ENCODE data around the gene FGB. TPM values are rescaled to one million over a fixed set of nuclear protein-coding genes. Genes with fewer than 3 reads are reported as not detected.

Gene FGB
- total RNA-seq, 4 donors from 2014 or later, result not detected

GRCh38 chr4:154573190-154573870 lies 10.5 kb downstream of the FGB start:
- in situ Hi-C loops (cut with MboI; ENCODE audit: low pct_ligation_motif_present in 1 of 4, low pct_unique_long_range_greater_than_20kb in 1 of 4, low sequenced_read_pairs in 3 of 4), result loop anchor here in 2 of 4 donors (25.0 kb wide), 1 partner anchor 789 kb away; no protein-coding TSS in a partner anchor
- Histone ChIP-seq H3K4me3 (no peak overlapping the region), H3K9me3 (no peaks in the 10 kb centered on the region), H3K27ac (no peak overlapping the region), H3K4me1 (no peaks in the 10 kb centered on the region), H3K36me3 (no peaks in the 10 kb centered on the region), H3K27me3 (no peaks in the 10 kb centered on the region)
- WGBS, 2 donors (ENCODE audit: low coverage in 1 of 2), result 79 to 86% methylated on average over 3 to 5 of the region's 5 CpGs
- intact Hi-C loops (cut with DNase I; ENCODE audit: low total_unique reads), result no loop called here
- DNase-seq, result no peak
- TF ChIP-seq CTCF (IDR thresholded peaks at IDR 0.05) (no peak), POLR2AphosphoS5 (IDR thresholded peaks at IDR 0.05) (no peak), EP300 (IDR thresholded peaks at IDR 0.05; ENCODE audit: low read depth) (no peak), POLR2A (IDR thresholded peaks at IDR 0.05) (no peak)

DNA sequence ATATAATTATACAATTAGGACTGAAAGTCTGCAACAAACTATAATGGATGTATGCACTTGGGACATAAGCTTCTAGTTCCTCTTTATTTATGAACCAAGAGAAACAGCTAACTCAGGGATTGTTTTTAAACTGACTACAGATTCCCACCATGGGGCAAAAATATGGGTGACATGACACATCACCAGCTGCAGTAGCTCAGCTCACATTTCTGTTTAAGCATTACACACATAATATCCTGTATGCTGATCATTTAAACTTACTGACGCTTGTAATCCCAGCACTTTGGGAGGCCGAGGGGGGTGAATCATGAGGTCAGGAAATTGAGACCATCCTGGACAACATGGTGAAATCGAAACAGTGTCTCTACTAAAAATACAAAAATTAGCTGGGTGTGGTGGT lies 11.5 kb downstream of the FGB start:
- H3K27ac ChIP-seq, result no peak overlapping the region
- no peaks in the 10 kb centered on the region for H3K4me1 ChIP-seq
- DNase-seq, result no peak
- no peaks in the 10 kb centered on the region for H3K9me3 ChIP-seq
- TF ChIP-seq POLR2AphosphoS5 (IDR thresholded peaks at IDR 0.05) (no peak), EP300 (IDR thresholded peaks at IDR 0.05; ENCODE audit: low read depth) (no peak), POLR2A (IDR thresholded peaks at IDR 0.05) (no peak)
- 75 to 81% methylated on average over 1 to 3 of the region's 3 CpGs for WGBS, 2 donors (ENCODE audit: low coverage in 1 of 2)
- H3K27me3 ChIP-seq, result peaks cover 2% of the 10 kb centered on the region
- in situ Hi-C loops (cut with MboI; ENCODE audit: low pct_ligation_motif_present in 1 of 4, low pct_unique_long_range_greater_than_20kb in 1 of 4, low sequenced_read_pairs in 3 of 4), result loop anchor here in 2 of 4 donors (25.0 kb wide), 1 partner anchor 788 kb away; no protein-coding TSS in a partner anchor
- intact Hi-C loops (cut with DNase I; ENCODE audit: low total_unique reads), result no loop called here
- H3K36me3 ChIP-seq, result no peaks in the 10 kb centered on the region
- H3K4me3 ChIP-seq, result no peak overlapping the region

- Histone ChIP-seq H3K27me3 (peaks cover 2% of the 10 kb centered on the region), H3K36me3 (no peaks in the 10 kb centered on the region), H3K4me1 (no peaks in the 10 kb centered on the region), H3K27ac (no peak overlapping the region), H3K4me3 (no peak overlapping the region), H3K9me3 (no peaks in the 10 kb centered on the region)
- in situ Hi-C loops (cut with MboI; ENCODE audit: low pct_ligation_motif_present in 1 of 4, low pct_unique_long_range_greater_than_20kb in 1 of 4, low sequenced_read_pairs in 3 of 4) (no loop called here), intact Hi-C loops (cut with DNase I; ENCODE audit: low total_unique reads) (loop anchor here (1.0 kb wide), 1 partner anchor 21 kb away; no protein-coding TSS in a partner anchor)
- no peak for TF ChIP-seq POLR2AphosphoS5 (IDR thresholded peaks at IDR 0.05)
- TF ChIP-seq CTCF (IDR thresholded peaks at IDR 0.05), result no peak
- no peak for TF ChIP-seq POLR2A (IDR thresholded peaks at IDR 0.05)
- TF ChIP-seq EP300 (IDR thresholded peaks at IDR 0.05; ENCODE audit: low read depth), result no peak
- 78% methylated on average over 2 of the region's 2 CpGs; no CpG with 5 or more reads in 1 of the 2 donors for WGBS, 2 donors (ENCODE audit: low coverage in 1 of 2)
- DNase-seq, result no peak
Observed at GRCh38 chr4:154577324-154577723, 14.5 kb downstream of the FGB start.

- no peak for TF ChIP-seq CTCF (IDR thresholded peaks at IDR 0.05)
- no peak for TF ChIP-seq POLR2A (IDR thresholded peaks at IDR 0.05)
- TF ChIP-seq EP300 (IDR thresholded peaks at IDR 0.05; ENCODE audit: low read depth), result no peak
- TF ChIP-seq POLR2AphosphoS5 (IDR thresholded peaks at IDR 0.05), result no peak
- WGBS, 2 donors (ENCODE audit: low coverage in 1 of 2), result 67 to 70% methylated on average over 1 of the region's 1 CpG
Observed at GRCh38 chr4:154578919-154579318, 16.1 kb downstream of the FGB start.

More at GRCh38 chr4:154578919-154579318, 16.1 kb downstream of the FGB start:
- H3K36me3 ChIP-seq, result no peaks in the 10 kb centered on the region
- H3K27me3 ChIP-seq, result peaks cover 2% of the 10 kb centered on the region
- intact Hi-C loops (cut with DNase I; ENCODE audit: low total_unique reads), result no loop called here
- H3K27ac ChIP-seq, result no peak overlapping the region
- H3K9me3 ChIP-seq, result no peaks in the 10 kb centered on the region
- no peaks in the 10 kb centered on the region for H3K4me1 ChIP-seq
- DNase-seq, result no peak
- in situ Hi-C loops (cut with MboI; ENCODE audit: low pct_ligation_motif_present in 1 of 4, low pct_unique_long_range_greater_than_20kb in 1 of 4, low sequenced_read_pairs in 3 of 4), result no loop called here
- H3K4me3 ChIP-seq, result no peak overlapping the region

Measured in transverse colon (tissue), 4 donors.